IPS-15b (cell line): ENCODE data around the gene ESRRG.

Experiments
- H3K27me3 ChIP-seq: one replicate; pipeline ENCODE4 v1.6.1; 2013; ENCODE audit warnings: low read length; ENCODE audit not compliant: control insufficient read depth, insufficient read depth
- H3K36me3 ChIP-seq: one replicate; pipeline ENCODE4 v1.6.1; 2013; ENCODE audit warnings: low read length; ENCODE audit not compliant: control insufficient read depth, insufficient read depth
- H3K4me1 ChIP-seq: one replicate; pipeline ENCODE4 v1.6.1; 2013; ENCODE audit warnings: mild to moderate bottlenecking, low read length; ENCODE audit not compliant: control insufficient read depth, insufficient read depth
- H3K4me3 ChIP-seq: one replicate; pipeline ENCODE4 v1.5.1; 2013; ENCODE audit warnings: low read depth, low read length
- H3K9ac ChIP-seq: one replicate; pipeline ENCODE4 v1.6.1; 2013; ENCODE audit warnings: low read depth, mild to moderate bottlenecking, low read length
- H3K9me3 ChIP-seq: one replicate; pipeline ENCODE4 v1.6.1; 2013; ENCODE audit warnings: mild to moderate bottlenecking, low read length; ENCODE audit not compliant: control insufficient read depth, insufficient read depth

The ESRRG gene

DNA sequence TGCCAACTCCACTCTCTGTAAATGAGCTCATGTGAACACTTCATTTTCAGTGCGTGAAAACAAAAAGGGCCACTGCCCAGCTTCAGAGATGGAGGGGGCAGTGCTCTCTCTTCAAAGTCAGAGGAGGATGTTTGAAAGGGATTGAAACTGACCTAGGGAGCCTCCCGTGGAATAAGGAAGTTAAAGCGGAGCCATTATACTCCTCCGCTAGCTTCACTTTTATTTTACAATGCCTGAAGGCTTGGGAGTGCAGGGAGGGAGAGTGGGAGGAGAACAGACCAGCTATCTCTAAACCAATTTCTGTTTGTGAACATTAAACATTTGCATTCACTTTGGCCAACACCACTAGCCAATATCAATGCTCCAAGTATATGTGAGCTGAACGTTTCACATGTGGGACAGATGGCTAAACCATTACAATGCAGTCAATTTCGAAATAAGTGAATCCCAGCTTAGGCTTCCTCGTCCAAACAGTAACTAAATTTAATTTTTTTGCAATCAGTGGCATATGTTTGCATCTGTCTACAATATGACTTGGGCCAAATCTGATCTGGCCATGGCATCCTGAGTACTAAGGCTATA, 126.9 kb downstream of the ESRRG start:
- Histone ChIP-seq H3K9ac (no peak overlapping the region), H3K4me1 (peaks cover 9% of the 10 kb centered on the region), H3K36me3 (no peaks in the 10 kb centered on the region), H3K27me3 (peaks cover 2% of the 10 kb centered on the region), H3K4me3 (no peak overlapping the region), H3K9me3 (no peaks in the 10 kb centered on the region)

DNA sequence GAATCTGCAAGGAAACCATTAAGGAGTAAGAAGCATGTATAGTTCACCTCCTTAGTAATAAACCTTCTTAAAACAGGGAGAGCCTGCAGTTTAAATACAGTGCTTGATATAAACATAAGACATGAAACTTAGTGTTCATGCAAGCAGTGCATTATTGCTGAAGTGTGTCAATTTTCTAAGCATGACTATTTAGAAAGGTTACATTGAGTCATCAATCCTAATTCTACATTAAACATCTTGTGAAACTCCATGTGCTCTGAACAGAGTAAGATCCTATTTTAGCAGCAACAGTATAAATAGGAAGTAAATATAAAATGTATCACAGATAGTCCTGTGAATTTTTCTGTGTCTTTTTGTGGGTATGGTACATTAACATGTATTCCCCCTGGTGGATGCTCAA, 135.5 kb downstream of the ESRRG start:
- Histone ChIP-seq H3K27me3 (no peaks in the 10 kb centered on the region), H3K4me1 (no peaks in the 10 kb centered on the region), H3K9me3 (no peaks in the 10 kb centered on the region), H3K9ac (no peak overlapping the region), H3K4me3 (no peak overlapping the region), H3K36me3 (no peaks in the 10 kb centered on the region)

DNA sequence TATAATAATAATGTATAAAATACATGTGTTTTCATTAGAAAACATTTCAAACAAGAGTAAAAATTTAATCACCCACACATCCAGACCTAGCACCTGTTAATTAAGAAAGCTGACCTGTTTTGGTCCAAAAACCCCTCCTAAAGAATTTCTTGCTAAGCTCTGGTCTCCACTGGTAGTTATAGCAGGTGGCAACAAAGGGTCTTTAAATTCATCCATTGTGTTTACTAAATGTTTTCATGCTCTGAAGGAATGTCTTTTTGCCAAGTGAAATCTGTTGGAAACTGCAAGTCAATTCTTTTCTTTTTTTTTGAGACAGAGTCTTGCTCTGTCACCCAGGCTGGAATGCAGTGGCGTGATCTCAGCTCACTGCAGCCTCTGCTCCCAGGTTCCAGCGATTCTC, 141.1 kb downstream of the ESRRG start:
- Histone ChIP-seq H3K36me3 (no peaks in the 10 kb centered on the region), H3K9ac (no peak overlapping the region), H3K4me1 (no peaks in the 10 kb centered on the region), H3K27me3 (no peaks in the 10 kb centered on the region), H3K4me3 (no peak overlapping the region), H3K9me3 (no peaks in the 10 kb centered on the region)

DNA sequence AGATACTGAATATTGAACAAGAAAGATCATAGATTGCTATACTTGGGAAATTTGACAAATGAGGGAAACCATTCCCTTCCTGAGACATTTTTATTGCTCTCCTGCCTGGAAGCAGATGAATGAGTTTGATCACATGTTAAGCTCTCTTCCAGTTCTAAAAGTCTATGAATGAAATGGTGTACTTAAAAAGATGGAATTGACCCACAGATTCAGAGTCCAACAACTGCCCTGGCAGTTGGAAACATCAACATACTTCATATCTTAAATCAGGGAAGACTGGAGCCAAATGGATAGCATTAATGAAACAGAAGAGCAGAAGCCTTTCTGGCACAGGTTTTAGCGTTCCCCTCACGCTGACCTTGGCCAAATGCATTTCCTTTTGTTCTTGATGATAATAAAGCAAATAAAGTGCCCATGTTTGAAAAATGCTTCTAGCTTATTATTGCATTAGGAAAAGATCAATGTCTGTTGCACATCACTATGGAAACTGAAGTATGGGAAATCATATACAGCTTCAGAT, 142.6 kb downstream of the ESRRG start:
- Histone ChIP-seq H3K4me3 (no peak overlapping the region), H3K27me3 (no peaks in the 10 kb centered on the region), H3K36me3 (no peaks in the 10 kb centered on the region), H3K9me3 (no peaks in the 10 kb centered on the region), H3K4me1 (no peaks in the 10 kb centered on the region), H3K9ac (no peak overlapping the region)

DNA sequence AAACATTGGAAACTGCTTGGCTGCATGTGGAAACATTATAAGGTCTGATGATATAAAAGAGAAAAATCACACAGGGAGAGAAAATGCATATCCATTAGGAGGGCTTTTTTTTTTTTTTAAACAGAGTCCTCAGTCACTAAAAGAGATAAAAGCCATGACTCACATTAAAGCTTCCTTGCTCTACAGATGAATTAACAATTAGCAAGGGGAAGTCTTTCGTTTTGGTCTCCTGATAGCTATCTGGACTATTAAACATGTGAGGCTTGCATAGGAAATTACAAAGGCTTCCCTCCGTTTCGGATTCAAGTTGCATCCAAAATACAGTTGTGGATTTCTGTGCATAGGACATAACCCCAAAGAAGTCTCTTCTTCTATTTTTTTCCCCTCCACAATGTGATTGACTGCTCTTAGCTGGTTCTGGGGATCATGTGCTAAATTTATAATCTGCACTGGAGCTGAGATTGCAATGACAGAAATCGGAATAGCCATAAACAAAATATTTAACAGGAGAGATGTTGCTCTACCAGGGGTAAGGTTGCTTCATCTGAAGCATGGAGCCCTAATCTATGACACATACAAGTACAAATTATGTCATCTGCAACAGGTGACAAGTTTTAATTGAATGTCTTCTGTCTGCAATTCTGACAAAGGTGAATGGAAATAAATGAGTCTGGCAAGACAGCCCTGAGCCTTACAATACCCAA, 146.8 kb downstream of the ESRRG start:
- no peak overlapping the region for H3K4me3 ChIP-seq

DNA sequence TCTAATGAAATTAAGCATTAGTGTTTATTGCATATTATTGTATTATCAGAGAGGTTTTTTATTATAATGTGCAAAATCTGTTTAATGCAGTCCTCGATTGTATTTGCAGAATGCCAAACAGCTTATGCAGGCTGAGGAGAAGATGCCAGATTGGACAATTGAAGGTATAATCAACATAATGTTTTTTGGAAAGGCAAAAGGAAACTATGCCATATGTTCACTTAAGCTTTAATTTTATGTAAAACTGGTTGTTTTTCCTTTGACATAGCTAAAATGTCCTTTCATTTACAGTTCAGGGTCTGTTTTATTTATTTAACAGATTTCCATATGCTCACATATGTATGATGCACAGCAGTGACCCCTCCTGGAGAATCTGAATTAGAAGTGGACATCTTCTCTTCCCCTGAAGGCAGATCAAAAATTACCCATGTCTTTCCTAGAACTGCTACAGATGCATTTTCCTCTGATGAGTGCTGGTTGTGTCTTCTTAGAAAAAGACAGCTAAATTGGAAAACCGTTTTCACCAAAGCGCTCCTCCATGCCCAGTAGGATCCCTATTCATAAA, 156.5 kb downstream of the ESRRG start:
- no peak overlapping the region for H3K4me3 ChIP-seq
- H3K27me3 ChIP-seq: no peaks in the 10 kb centered on the region
- no peaks in the 10 kb centered on the region for H3K4me1 ChIP-seq

More for the DNA sequence above, 146.8 kb downstream of the ESRRG start:
- H3K27me3 ChIP-seq: no peaks in the 10 kb centered on the region
- no peaks in the 10 kb centered on the region for H3K36me3 ChIP-seq
- H3K9me3 ChIP-seq: no peaks in the 10 kb centered on the region
- no peaks in the 10 kb centered on the region for H3K4me1 ChIP-seq
- no peak overlapping the region for H3K9ac ChIP-seq

DNA sequence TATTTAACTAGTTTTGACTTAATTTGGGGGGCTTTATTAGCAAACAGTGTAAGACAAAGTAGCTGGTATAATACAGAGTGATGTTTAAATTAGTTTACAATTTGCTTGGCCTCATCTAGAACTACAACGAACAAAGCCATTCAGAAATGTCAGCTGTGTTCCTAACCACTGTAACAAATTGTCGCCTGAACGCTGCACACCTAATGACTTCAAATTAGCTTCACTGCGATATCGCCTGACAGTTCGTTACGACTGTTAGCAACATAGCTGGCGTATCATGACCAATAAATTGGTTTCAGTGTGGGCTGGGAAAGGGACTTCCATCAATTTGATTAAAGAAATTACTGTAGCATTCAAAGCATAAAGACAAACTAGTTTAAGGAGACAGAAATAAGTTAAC, 160.1 kb downstream of the ESRRG start:
- H3K9ac ChIP-seq: no peak overlapping the region
- H3K27me3 ChIP-seq: no peaks in the 10 kb centered on the region

More for the DNA sequence above, 156.5 kb downstream of the ESRRG start:
- H3K36me3 ChIP-seq: no peaks in the 10 kb centered on the region
- no peak overlapping the region for H3K9ac ChIP-seq
- H3K9me3 ChIP-seq: no peaks in the 10 kb centered on the region

DNA sequence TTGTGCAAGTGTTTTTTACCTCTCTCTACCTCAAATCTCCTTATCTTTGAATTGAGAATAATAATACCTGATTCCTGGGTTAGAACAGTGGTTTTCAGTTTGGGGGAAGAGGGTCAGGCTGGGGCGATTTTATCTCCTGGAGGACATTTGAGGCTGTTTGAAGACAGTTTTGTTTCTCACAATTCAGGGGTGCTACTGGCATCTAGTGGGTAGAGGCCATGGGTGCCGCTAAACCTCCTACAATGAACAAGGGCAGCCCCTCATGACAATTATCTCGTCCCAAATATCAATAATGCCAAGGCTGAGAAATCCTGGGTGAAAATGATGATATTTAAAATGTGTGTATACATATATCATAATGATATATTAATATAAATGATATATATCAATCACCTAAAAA, 160.8 kb downstream of the ESRRG start:
- H3K9ac ChIP-seq: no peak overlapping the region
- H3K27me3 ChIP-seq: no peaks in the 10 kb centered on the region
- no peaks in the 10 kb centered on the region for H3K36me3 ChIP-seq

More for the DNA sequence above, 160.1 kb downstream of the ESRRG start:
- Histone ChIP-seq H3K36me3 (no peaks in the 10 kb centered on the region), H3K4me3 (no peak overlapping the region), H3K9me3 (no peaks in the 10 kb centered on the region), H3K4me1 (no peaks in the 10 kb centered on the region)

DNA sequence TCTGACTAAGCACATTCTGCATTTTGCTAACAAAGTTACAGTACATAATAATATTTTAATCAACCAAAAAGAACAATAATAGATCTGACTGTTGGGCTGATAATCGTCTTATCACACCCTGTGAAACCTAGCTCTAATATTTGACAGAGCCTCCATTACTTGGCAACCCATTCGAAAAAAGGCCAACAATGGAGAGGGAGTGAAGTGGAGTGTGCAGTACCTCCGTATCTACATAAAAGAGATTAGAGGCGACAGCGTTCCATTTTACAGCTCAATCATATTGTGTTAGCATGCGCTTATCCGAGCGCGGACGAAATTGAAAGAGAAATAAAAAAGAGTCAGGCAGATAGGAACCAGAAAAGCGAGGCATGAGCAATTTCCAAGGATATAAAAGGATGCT, 162.7 kb downstream of the ESRRG start:
- Histone ChIP-seq H3K4me1 (no peaks in the 10 kb centered on the region), H3K36me3 (no peaks in the 10 kb centered on the region), H3K27me3 (no peaks in the 10 kb centered on the region), H3K9ac (no peak overlapping the region), H3K4me3 (no peak overlapping the region), H3K9me3 (no peaks in the 10 kb centered on the region)

More for the DNA sequence above, 160.8 kb downstream of the ESRRG start:
- no peaks in the 10 kb centered on the region for H3K4me1 ChIP-seq
- no peaks in the 10 kb centered on the region for H3K9me3 ChIP-seq
- no peak overlapping the region for H3K4me3 ChIP-seq

DNA sequence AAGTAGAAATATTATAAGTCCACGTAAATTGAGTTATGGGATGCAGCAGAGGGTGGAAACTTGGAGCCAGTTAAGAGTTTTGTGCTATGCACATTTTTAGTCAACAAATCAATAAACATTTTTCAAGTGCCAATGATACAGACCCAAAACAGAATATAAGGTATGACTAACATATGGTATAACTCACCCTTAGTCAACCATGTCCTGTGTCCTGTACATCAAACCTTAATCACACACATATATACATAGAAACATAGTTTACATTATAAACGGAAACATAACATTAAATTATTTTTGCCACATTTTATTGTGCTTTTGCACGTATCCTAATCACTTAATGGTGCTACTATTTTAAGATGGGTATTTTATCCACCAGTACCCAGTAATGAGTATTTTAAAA, 163.9 kb downstream of the ESRRG start:
- Histone ChIP-seq H3K4me1 (no peaks in the 10 kb centered on the region), H3K4me3 (no peak overlapping the region), H3K27me3 (no peaks in the 10 kb centered on the region), H3K36me3 (no peaks in the 10 kb centered on the region), H3K9me3 (no peaks in the 10 kb centered on the region), H3K9ac (no peak overlapping the region)

DNA sequence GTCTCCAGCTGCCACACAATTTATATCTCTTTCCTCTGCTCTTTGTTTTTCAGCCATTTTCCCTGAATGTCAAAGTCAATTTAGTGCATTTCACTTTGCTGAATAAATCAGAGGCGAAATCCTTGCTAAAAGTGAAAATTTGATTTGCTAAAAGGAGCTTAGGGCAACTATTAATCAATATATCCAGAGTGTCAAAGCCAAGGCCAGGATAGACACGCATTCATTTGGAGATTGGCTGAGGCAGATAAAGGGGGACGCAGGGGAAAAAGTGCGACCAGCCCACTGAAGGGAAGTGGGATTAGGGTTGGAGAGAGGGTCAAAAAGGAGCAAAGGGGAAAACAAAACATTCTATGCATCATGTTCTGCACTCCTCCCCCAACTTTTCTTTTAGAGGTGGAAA, 167.6 kb downstream of the ESRRG start:
- Histone ChIP-seq H3K9me3 (no peaks in the 10 kb centered on the region), H3K27me3 (no peaks in the 10 kb centered on the region), H3K9ac (no peak overlapping the region), H3K4me3 (no peak overlapping the region), H3K36me3 (no peaks in the 10 kb centered on the region), H3K4me1 (no peaks in the 10 kb centered on the region)

DNA sequence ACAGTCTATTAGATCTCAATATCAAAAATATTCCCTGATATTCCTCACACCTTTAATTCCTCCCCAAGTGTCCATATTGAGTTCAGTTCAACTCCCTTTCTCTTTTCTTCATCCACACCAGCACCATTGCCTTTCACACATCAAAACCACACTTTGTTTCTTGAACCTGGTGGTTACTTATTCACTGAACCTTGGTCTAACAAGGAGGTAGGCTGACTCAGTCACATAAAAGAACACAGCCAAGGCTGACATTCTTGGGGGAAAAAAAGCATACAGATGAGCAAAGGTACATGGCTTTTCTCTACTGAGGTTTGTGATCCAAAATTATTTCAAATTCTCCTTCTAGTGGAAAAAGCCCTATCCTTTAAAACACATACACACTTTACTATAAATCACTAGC, 168.3 kb downstream of the ESRRG start:
- no peaks in the 10 kb centered on the region for H3K27me3 ChIP-seq
- no peaks in the 10 kb centered on the region for H3K9me3 ChIP-seq
- H3K36me3 ChIP-seq: no peaks in the 10 kb centered on the region
- no peaks in the 10 kb centered on the region for H3K4me1 ChIP-seq
- no peak overlapping the region for H3K9ac ChIP-seq
- H3K4me3 ChIP-seq: no peak overlapping the region
